SK-MEL-5 (cell line): ENCODE measurements around the gene MCC. TPM values are rescaled to one million over a fixed set of nuclear protein-coding genes. Genes with fewer than 3 reads are reported as not detected.

ENCODE experiments used
- DNase-seq: peaks from one replicate; pipeline ENCODE4 v3.0.0-alpha.2; 2016; ENCODE audit warnings: low read depth, low spot score
- in situ Hi-C: cut with HindIII; loops from 2 replicates; pipeline ENCODE4 v1.10.0; 2016; ENCODE audit warnings: low sequenced_read_pairs, high pct_unique_total_duplicates, low pct_unique_long_range_greater_than_20kb
- polyA plus RNA-seq, 2 experiments: library from polyadenylated mRNA; depleted of rRNA; stranded (reverse); fragments of >200 nt; gene quantifications; 2 replicates each; pipeline ENCODE4 v1.2.3, GENCODE V29; 2015
- total RNA-seq: library from RNA; depleted of rRNA; stranded (reverse); fragments of >200 nt; shearing (Covaris generic); gene quantifications from 2 replicates; pipeline ENCODE4 v1.2.3, GENCODE V29; 2014; rRNA removed

Gene MCC
- total RNA-seq: 46.5 and 48.2 TPM in 2 replicates
- polyA plus RNA-seq (2015; cell fraction: cytosol; rRNA removed): 34.2 and 37.9 TPM in 2 replicates
- 18.3 and 21.4 TPM in 2 replicates for polyA plus RNA-seq (2015; cell fraction: nucleus; rRNA removed)

DNA sequence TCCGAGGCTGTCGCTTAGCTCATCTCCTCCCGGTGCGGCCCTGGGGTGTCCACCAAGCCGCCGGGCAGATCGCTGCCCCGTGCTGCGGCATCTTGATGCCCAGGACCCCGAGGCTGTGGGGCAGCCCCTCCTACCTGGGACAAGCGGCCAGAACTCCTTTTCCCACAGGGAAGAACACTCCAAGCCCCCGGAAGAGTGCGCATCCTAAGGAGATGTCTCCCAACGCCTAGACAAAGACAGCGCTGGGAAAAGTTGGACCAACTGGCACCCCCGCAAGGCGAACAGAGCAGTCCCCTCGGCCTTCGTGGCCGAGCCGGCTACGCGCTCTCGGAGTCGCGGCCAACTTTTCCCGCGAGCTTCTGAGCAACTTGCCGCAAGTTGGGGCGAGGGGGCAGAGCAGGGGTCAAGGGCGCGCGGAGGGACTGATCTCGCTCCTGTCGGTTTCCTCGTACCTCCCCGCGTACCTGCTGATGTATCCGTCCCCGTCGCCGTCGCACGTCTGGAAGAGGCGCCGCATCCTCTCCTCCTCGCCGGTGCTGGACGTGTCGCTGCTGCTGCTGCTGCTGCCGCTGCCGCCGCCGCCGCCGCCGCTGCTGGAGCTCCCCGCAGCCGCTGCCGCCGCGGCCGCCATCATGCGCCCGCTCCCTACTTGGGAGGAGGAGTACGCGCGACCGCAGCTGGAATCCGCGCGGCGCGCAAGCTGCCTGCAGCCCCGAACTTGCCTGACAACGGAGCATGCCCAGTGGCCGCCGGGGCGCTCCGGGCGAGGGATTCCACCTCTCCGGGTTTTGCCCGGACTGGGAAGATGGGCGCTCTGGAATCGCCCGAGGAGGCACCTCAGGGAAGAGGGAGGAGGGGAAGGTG, at the start of gene MCC:
TSS of gene MCC (minus strand) at position 673 of the 864 bp plus-strand sequence.
- peak; percentile 58 for DNase-seq
- in situ Hi-C loops: no loop called here

DNA sequence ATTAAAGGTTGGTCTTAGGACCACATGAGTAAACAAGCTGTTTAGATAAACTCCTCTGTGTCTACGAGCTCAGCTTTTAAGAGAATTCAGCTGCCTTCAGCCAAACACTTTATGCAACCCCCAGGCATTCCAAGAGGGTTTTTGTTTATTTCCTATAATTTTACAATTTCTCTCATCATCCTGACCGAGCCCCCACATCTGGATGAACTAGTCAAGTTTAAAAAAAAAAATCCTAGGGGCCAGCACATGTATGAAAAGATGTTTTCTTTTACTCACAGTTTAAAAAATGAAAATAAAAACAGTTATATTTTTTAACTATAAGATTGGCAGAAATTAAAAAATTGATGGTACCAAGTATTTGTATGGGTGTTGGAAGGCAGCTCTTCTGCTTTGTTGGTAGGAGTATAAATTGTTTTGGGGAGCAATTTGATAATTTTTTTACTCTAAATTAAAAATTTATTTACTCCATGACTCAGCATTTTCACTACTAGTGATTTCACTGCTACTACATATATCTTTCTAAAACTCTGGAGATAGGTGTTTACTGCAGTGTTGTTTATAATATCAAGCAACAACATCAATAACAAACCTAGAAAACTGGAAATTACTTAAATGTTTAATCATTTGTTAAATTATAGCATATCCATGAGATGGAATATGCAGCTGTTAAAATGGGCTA, 43.4 kb upstream of the MCC start:
- in situ Hi-C loops: no loop called here

DNA sequence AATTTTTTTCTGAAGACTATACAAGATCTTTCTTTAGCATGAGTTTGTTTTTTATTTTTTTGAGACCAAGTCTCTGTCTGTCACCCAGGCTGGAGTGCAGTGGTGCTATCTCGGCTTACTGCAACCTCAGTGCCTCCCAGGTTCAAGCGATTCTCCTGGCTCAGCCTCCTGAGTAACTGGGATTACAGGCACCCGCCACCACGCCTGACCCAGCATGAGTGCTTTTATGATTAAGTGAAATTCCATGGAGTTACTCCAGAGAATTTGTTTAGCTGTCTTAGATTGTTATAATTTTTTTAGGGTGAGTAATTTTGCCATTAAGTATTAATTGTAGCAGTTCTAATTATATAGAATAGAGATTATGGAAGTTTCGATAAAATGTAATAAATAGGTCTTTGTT, 39.5 kb upstream of the MCC start:
- in situ Hi-C loops: no loop called here
- no peak for DNase-seq

More for the DNA sequence above, 43.4 kb upstream of the MCC start:
- DNase-seq: no peak

DNA sequence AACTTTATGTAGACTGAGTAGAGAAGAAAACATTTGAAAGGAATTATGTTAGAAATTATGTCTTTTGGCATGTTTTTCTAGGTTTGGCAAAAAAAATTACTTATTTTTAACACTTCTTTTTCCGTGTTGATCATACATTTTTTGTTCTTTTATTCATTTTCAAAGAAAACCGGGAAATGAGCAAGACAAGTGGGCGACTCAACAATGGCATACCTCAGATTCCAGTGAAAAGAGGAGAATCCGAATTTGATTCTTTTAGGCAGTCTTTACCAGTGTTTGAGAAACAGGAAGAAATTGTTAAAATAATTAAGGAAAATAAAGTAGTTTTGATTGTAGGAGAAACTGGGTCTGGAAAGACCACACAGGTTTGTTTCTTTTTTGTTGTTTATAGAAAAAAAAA, 38.2 kb upstream of the MCC start:
- no peak for DNase-seq
- in situ Hi-C loops: no loop called here

DNA sequence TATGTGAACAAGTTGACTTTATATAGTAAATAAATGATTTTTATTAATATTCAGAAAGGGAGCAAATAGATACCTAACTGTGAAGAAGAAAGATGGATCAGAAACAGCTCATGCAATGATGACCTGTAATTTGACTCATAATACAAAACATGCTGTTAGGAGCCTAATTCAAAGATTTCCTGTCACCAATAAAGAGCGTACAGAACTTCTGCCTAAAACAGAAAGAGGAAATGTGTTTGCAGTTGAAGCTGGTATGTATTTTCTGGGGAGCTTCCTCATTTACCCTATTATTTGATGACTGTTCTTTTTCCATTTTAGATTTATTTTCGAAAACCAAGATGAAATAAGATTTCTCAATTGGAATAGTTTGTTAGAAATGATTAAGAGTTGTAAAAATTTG, 36.7 kb upstream of the MCC start:
- in situ Hi-C loops: no loop called here
- no peak for DNase-seq

DNA sequence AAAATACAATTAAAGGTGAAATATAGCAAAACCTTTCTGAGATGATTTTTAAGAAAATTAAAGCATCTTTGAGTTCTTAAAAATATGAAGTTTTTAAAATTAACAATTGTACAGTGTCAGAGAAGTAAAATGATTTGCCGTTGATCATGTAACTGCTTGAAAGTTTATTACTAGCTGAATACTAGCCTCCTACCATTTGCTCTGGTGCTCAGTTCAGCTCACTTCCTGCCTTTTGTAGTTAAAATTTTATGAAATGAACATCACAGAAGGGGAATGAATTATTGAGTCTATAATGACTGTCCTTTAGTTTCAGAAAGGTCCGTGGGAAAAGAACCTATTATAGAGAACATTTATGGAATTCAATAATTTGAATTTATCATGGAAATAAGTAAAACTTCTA, 34.9 kb upstream of the MCC start:
- DNase-seq: no peak
- in situ Hi-C loops: no loop called here

DNA sequence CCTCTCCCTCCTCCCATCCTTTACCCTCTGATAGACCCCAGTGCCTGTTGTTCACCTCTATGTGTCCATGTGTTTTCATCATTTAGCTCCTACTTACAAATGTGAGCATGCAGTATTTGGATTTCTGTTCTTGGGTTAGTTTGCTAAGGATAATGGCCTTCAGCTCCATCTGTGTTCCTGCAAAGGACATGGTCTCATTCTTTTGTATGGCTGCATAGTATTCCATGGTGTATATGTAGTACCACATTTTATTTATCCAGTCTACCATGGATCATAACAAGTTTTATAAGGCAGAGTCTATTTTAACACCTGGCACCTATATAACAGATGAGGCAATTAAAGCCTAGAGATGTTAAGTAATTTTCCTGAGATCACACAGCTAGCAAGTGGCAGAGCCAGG, 32.6 kb upstream of the MCC start:
- in situ Hi-C loops: no loop called here
- DNase-seq: no peak

DNA sequence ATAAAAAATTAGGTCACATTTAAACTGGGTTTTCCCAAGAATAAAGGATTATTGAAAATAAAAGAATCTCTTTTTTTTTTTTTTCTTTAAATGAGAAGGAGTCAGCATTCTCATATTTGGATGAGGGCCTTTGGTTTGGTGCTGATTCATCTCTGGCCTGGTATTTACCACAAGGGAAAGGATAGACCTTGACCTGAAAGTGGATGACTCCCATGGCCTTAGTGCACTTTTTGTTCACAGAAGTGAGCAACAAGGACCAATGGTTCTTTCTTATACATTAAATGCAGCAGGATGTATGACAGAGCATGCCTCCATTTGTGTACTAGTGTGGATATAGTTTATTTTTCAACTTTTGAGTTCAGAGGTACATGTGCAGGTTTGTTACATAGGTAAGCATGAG, 32.2 kb upstream of the MCC start:
- in situ Hi-C loops: no loop called here
- no peak for DNase-seq

DNA sequence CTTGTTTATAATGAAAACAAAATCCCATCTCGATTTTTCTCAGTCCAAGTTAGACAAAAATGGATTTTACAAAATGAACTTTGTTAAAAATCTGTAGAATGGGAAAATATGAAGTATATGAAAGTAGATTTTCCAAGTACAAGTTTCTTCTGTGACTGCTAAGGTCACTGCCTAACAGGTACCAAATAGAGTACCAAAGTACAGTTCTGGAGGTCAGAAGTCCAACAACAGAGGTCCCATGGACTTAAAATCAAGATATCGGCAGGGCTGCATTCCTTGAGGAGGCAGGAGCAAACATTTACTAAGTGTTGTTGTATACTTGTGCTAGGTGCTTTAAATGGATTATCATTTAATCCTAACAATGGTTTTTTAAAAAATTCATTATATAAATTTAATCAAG, 31.2 kb upstream of the MCC start:
- no peak for DNase-seq
- in situ Hi-C loops: no loop called here

DNA sequence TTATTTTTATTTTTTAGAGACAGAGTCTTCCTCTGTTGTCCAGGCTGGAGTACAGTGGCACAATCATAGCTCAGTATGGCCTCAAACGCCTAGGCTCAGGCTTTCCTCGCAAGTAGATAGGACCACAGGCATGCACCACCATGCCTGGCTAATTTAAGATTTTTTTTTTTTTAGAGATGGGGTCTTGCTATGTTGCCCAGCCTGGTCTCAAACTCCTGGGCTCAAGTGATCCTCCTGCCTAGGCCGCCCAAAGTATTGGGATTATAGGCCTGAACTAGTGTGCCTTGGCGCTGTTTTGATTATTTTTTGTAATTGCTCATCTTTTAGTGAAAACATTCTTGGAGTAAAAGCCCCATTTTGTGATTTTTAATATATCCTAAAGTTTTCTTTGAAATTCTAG, 30.6 kb upstream of the MCC start:
- in situ Hi-C loops: no loop called here
- DNase-seq: no peak

DNA sequence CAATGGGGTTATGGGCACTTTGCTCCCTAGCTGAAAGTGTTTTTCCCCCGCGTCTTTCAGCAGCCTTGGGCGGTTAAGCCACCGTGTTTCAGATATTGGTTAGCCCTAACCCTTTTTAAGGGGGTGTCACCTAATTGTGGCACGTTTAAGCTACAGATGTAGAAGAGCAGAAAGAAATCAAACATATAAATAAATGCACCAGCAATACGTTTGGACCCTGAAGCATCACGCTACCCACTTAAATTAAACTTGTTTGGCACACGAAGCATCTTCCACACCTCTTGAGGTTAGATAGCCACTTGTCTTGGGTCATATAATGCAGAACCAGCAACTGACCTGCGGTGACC, 26.0 kb upstream of the MCC start:
- in situ Hi-C loops: no loop called here

DNA sequence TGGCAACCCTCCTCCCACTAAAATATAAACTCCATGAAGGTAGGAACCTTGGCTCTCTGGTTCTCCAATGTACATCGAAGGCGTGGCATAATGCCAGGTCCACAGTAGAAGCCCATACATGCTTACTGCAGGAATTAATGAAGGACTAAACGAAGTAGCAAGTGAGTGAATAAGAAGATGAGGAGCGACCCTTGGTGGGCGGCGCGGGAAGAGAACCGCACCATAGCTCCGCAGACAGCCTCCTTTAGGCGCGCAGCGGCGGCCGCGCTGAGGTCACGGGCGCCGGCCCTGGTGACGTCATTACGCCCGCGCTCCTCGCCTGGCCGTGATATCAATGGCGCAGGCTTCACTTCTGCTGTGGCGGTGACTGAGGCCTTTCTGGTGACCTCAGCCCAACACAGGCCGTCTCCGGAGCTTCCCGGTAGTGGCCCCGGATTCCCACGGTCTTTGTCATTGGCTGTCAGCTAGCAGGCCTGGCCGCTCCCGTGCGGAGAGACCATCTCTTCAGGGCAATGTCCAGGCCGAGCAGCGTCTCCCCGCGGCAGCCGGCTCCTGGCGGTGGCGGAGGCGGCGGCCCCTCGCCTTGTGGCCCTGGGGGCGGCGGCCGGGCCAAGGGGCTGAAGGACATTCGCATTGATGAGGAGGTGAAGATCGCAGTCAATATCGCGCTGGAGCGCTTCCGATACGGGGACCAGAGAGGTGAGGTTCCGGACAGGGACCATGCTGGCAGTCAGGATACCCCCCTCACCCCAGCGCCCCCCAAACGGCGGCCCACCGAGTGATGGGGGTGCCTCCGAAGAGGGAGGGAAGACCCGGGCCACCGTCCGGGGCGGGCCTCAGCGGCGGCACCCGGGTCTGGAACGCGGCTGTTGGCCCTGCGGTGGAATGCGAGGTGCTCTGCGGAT, 25.4 kb upstream of the MCC start, which contains the start of gene YTHDC2:
TSS of gene YTHDC2 (plus strand) at position 311 of the 905 bp plus-strand sequence. CDS start at position 513, 202 bp downstream.
- in situ Hi-C loops: no loop called here
- peak; percentile 84 for DNase-seq

More for the DNA sequence above, 26.0 kb upstream of the MCC start:
- DNase-seq: no peak

DNA sequence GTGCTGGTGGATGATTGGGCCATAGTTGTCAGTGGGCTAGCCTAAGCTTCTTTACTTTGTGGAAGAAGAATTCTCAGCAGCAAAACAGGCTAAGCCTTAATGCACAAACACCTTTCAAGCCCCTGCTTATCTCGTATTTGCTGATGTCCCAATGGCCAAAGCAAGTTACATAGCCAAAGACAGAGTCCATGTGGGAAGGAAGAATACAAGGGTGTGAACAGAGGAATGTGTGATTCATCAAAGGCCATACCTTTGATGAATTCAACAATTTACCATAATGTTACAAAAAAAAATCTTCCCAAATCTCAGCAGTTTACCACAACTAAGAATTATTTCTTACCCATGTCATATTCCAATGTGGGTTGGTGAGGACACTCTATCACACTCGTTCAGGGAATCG, 24.1 kb upstream of the MCC start:
- in situ Hi-C loops: no loop called here
- no peak for DNase-seq

DNA sequence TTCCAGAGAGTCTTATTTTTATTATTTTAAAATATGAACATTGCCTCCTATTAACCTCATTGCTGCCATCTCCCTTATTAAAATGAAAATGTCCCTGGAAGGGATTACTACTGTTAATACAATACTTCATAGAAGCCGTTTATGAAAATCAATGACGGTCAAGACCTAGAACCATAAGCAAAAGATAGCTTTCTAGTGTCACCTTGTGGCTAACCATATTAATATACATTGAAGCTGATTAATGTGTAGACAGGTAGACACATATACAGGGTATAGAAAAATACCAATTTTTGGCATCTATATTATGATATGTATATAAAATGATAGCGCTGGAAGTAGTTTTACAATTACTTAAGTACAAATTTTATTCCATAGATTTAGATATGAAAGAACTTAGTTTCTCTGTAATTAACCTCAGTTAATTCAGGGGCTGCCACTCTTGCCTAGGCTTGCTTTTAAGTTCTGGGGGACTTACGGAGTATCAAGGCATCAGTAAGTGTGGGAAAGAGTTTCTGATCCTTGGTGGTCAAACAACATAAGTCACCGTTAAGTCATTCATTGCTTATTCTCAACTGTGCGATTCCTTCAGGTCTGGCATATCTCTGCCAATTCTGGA, 22.7 kb upstream of the MCC start:
- in situ Hi-C loops: no loop called here
- DNase-seq: peak; percentile 75

DNA sequence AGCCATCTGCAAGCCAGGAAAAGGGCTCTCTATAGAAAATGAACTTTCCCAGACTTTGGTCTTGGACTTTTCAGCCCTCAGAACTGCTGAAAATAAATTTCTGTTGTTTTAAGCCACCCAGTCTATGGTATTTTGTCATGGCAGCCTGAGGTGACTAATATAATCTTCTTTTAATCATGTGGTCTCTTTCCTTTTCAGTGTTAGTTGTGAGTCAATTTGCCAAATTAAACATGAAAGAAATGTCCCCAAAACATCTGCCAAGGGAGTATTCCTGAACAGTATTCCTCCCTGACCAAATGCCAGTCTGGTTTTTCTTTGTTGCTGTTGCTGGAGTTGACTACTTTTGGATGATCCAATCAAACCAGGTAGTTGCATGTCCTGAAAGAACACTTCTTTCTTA, 20.5 kb upstream of the MCC start:
- in situ Hi-C loops: no loop called here

DNA sequence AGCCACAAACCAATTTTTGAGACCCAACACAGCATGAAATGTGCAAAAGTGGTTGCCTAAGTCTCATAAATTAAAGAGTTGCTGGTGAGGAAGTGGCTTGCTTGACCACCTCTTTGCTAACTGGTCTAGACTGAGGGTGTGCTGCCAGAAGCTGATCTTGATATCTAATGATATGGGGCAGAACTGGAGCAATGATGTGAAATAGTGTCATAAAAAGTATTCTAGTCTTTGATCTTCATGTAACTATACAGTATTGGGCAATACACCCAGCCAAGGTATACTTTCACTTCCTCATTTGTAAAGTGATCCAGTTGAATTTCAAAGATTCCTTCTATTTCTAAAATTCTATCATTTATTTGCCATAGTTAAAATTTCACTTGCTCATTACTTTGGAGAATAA, 19.3 kb upstream of the MCC start:
- in situ Hi-C loops: no loop called here

More for the DNA sequence above, 20.5 kb upstream of the MCC start:
- no peak for DNase-seq

DNA sequence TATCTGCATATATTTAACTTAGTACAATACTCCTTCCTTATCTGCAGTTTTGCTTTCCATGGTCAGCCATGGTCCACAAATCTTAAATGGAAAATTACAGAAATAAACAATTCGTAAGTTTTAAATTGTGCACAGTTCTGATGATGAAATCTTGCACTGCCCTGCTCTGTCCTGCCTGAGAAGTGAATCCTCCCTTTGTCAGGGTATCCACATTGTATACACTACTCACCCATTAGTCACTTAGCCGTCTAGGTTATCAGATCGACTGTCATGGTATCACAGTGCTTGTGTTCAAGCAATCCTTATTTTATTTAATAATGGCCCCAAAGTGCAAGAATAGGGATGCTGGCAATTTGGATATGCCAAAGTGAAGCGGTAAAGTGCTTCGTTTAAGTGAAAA, 16.9 kb upstream of the MCC start:
- in situ Hi-C loops: no loop called here
- no peak for DNase-seq

More for the DNA sequence above, 19.3 kb upstream of the MCC start:
- no peak for DNase-seq
